Ovary (tissue), 9 donors: ENCODE measurements around the gene TBX18. TPM values are rescaled to one million over a fixed set of nuclear protein-coding genes. Genes with fewer than 3 reads are reported as not detected.

Source experiments
- DNase-seq, 5 donors: peaks; one replicate each; pipeline ENCODE4 v3.0.0-alpha.2; 2019 to 2020
- H3K27ac ChIP-seq, 2 donors: fragments of 200-600 bp; one replicate each; pipeline versions ENCODE4 v1.5.1 to v1.8.0; 2019 to 2022
- H3K27me3 ChIP-seq: fragments of 200-600 bp; one replicate; pipeline ENCODE4 v1.8.0; 2022
- H3K36me3 ChIP-seq: fragments of 200-600 bp; sonication (generic); one replicate; pipeline ENCODE4 v1.5.1; 2019
- H3K4me1 ChIP-seq: one replicate; pipeline ENCODE4 v1.8.1; 2013; ENCODE audit warnings: mild to moderate bottlenecking, moderate library complexity; ENCODE audit not compliant: insufficient read depth
- H3K4me3 ChIP-seq: fragments of 200-600 bp; sonication (generic); one replicate; pipeline ENCODE4 v1.5.1; 2017
- H3K9me3 ChIP-seq, 2 donors: fragments of 200-600 bp in 1 of 2; sonication (generic) in 1 of 2; one replicate each; pipeline versions ENCODE4 v1.5.1 to v1.8.1; 2013 to 2019; ENCODE audit warnings: mild to moderate bottlenecking in 1 of 2, moderate library complexity in 1 of 2
- CTCF ChIP-seq, 3 donors: fragments of 450-650 bp in 2 of 3; fragments of 200-600 bp in 1 of 3; IDR thresholded peaks; one replicate each; pipeline versions ENCODE4 v1.5.1 to v1.8.0; 2016 to 2022; ENCODE audit warnings: antibody characterized with exemption in 3 of 3, mild to moderate bottlenecking in 1 of 3
- EP300 ChIP-seq: sonication (generic); formaldehyde crosslinking; IDR thresholded peaks from one replicate; pipeline ENCODE4 v1.6.1; 2017; ENCODE audit warnings: antibody characterized with exemption
- POLR2A ChIP-seq: fragments of 450-650 bp; IDR thresholded peaks from one replicate; pipeline ENCODE4 v1.6.1; 2017; ENCODE audit warnings: antibody characterized with exemption, mild to moderate bottlenecking, moderate library complexity
- WGBS, 3 donors: extraction: QIAGEN DNeasy Blood & Tissue Kit in 1 of 3; methylation state at CpG; one replicate each; pipeline versions ENCODE4 v1.1.5 to v1.1.7; 2013 to 2017; 5-methylcytosine and 5-hydroxymethylcytosine counted together
- intact Hi-C, 4 donors: fragments of 100-400 bp; cut with DNase I; formaldehyde crosslinking; loops; one replicate each; pipeline versions ENCODE4 v1.11.0 to v1.15.1; 2022 to 2023
- polyA plus RNA-seq, 2 donors: library from polyadenylated mRNA; stranded (reverse); fragments of 200-250 nt in 1 of 2; fragments of 350-450 nt in 1 of 2; fragmentation: Illumina TruSeq in 1 of 2; extraction: RNeasy Lipid Tissue Mini Kit (QIAGEN cat#74804) in 1 of 2; gene quantifications; one replicate each; pipeline ENCODE4 v1.2.3, GENCODE V29; 2013 to 2014
- total RNA-seq, 7 donors: library from RNA; depleted of rRNA in 2 of 7; stranded (reverse); fragments of >200 nt in 2 of 7; fragmentation: NEBNext Ultra II Directional in 3 of 7; extraction: Animal tissue kit (Norgen Biotek cat#: 25700) in 3 of 7; gene quantifications; one replicate each; pipeline versions ENCODE4 v1.1.0 to v1.2.4, GENCODE V29; 2016 to 2023
- donor health status: DM: no; HTN: no; CAD: no; lungs with moderate emphysema.
- donor health status: DM: no; HTN: no; CAD: no.
- donor health status: Bipolar disorder and iron deficiency.
- donor health status: DM: yes; HTN: yes; CAD: no.
- donor health status: DM: no; HTN: no; CAD: no.
- donor health status: DM: yes; HTN: yes; CAD: no.

TBX18 gene
- total and polyA plus RNA-seq, 9 donors = 1.3 to 13.3 (median 5.4) TPM

- H3K27ac ChIP-seq = no peak overlapping the region
- no peaks in the 10 kb centered on the region for H3K36me3 ChIP-seq
- intact Hi-C loops = no loop called here
- TF ChIP-seq POLR2A = no peak
- no peak for TF ChIP-seq EP300
- no peak for TF ChIP-seq CTCF (IDR thresholded peaks at IDR 0.05)
- no peak for DNase-seq
- 81 to 90% (median 89%) methylated on average over 2 of the region's 2 CpGs for WGBS, 3 donors
- no peaks in the 10 kb centered on the region for H3K9me3 ChIP-seq
- H3K4me3 ChIP-seq = no peak overlapping the region
- H3K4me1 ChIP-seq = no peaks in the 10 kb centered on the region
- no peaks in the 10 kb centered on the region for H3K27me3 ChIP-seq
These were observed 15.5 kb upstream of the TBX18 start for GRCh38 chr6:84779917-84780316.

GRCh38 chr6:84779380-84779779 is 15.0 kb upstream of the TBX18 start:
- Histone ChIP-seq H3K27ac (no peak overlapping the region), H3K4me1 (peaks cover 3% of the 10 kb centered on the region), H3K4me3 (no peak overlapping the region), H3K27me3 (no peaks in the 10 kb centered on the region), H3K9me3 (no peaks in the 10 kb centered on the region), H3K36me3 (no peaks in the 10 kb centered on the region)
- no peak for DNase-seq
- intact Hi-C loops = no loop called here
- TF ChIP-seq POLR2A (no peak), CTCF (IDR thresholded peaks at IDR 0.05) (no peak), EP300 (no peak)
- WGBS, 3 donors = 67 to 85% (median 72%) methylated on average over 1 of the region's 1 CpG

- no peaks in the 10 kb centered on the region for H3K9me3 ChIP-seq
- WGBS, 3 donors = 70 to 88% (median 76%) methylated on average over 1 of the region's 1 CpG
- intact Hi-C loops = no loop called here
- no peak for DNase-seq
- no peak overlapping the region for H3K4me3 ChIP-seq
- no peaks in the 10 kb centered on the region for H3K36me3 ChIP-seq
- no peaks in the 10 kb centered on the region for H3K27me3 ChIP-seq
- TF ChIP-seq POLR2A (no peak), CTCF (IDR thresholded peaks at IDR 0.05) (no peak), EP300 (no peak)
- H3K27ac ChIP-seq = no peak overlapping the region
- peaks cover 5% of the 10 kb centered on the region for H3K4me1 ChIP-seq
These were observed 13.5 kb upstream of the TBX18 start for GRCh38 chr6:84777888-84778287.

- Histone ChIP-seq H3K36me3 (no peaks in the 10 kb centered on the region), H3K4me3 (no peak overlapping the region), H3K27me3 (peaks cover 5% of the 10 kb centered on the region), H3K9me3 (no peaks in the 10 kb centered on the region), H3K27ac (no peak overlapping the region), H3K4me1 (peaks cover 5% of the 10 kb centered on the region)
- no peak for TF ChIP-seq POLR2A
- no peak for TF ChIP-seq EP300
- no peak for TF ChIP-seq CTCF (IDR thresholded peaks at IDR 0.05)
- no peak for DNase-seq
- 70 to 79% (median 74%) methylated on average over 3 of the region's 3 CpGs for WGBS, 3 donors
- intact Hi-C loops = no loop called here
These were observed 12.0 kb upstream of the TBX18 start for GRCh38 chr6:84776392-84776791.

- Histone ChIP-seq H3K27me3 (peaks cover 5% of the 10 kb centered on the region), H3K4me3 (no peak overlapping the region), H3K36me3 (no peaks in the 10 kb centered on the region), H3K9me3 (no peaks in the 10 kb centered on the region), H3K4me1 (peaks cover 5% of the 10 kb centered on the region), H3K27ac (no peak overlapping the region)
- TF ChIP-seq POLR2A (no peak), EP300 (no peak), CTCF (IDR thresholded peaks at IDR 0.05) (no peak)
- 51 to 63% (median 61%) methylated on average over 3 of the region's 3 CpGs for WGBS, 3 donors
- DNase-seq = no peak
- intact Hi-C loops = no loop called here
These were observed 11.4 kb upstream of the TBX18 start for GRCh38 chr6:84775751-84776150.
